SK-N-SH treated with all-trans-retinoic acid at 6 μM for 48 hours (cell line): ENCODE results near the gene HOXA4.

Experiments used
- GLIS3 ChIP-seq: fragments of 250-450 bp; sonication (Bioruptor Pico); IDR thresholded peaks from 2 replicates; pipeline ENCODE4 v1.5.0; 2020; ENCODE audit warnings: mild to moderate bottlenecking, moderate library complexity
- RARB ChIP-seq: fragments of 250-450 bp; sonication (Bioruptor Pico); IDR thresholded peaks from 2 replicates; pipeline ENCODE4 v1.8.0; 2021; ENCODE audit warnings: mild to moderate bottlenecking, moderate library complexity
- TCF4 ChIP-seq: fragments of 250-450 bp; sonication (Bioruptor Pico); IDR thresholded peaks from 2 replicates; pipeline ENCODE4 v1.8.0; 2021; ENCODE audit warnings: mild to moderate bottlenecking, moderate library complexity, borderline replicate concordance
- ZFP3 ChIP-seq: fragments of 250-450 bp; sonication (Bioruptor Pico); IDR thresholded peaks from 2 replicates; pipeline ENCODE4 v1.5.0; 2020; ENCODE audit warnings: mild to moderate bottlenecking, moderate library complexity
- TF ChIP-seq, protein P1 (sequence below): fragments of 250-450 bp; sonication (Bioruptor Pico); IDR thresholded peaks from 2 replicates; pipeline ENCODE4 v1.8.0; 2020; ENCODE audit warnings: mild to moderate bottlenecking, moderate library complexity, borderline replicate concordance

DNA sequence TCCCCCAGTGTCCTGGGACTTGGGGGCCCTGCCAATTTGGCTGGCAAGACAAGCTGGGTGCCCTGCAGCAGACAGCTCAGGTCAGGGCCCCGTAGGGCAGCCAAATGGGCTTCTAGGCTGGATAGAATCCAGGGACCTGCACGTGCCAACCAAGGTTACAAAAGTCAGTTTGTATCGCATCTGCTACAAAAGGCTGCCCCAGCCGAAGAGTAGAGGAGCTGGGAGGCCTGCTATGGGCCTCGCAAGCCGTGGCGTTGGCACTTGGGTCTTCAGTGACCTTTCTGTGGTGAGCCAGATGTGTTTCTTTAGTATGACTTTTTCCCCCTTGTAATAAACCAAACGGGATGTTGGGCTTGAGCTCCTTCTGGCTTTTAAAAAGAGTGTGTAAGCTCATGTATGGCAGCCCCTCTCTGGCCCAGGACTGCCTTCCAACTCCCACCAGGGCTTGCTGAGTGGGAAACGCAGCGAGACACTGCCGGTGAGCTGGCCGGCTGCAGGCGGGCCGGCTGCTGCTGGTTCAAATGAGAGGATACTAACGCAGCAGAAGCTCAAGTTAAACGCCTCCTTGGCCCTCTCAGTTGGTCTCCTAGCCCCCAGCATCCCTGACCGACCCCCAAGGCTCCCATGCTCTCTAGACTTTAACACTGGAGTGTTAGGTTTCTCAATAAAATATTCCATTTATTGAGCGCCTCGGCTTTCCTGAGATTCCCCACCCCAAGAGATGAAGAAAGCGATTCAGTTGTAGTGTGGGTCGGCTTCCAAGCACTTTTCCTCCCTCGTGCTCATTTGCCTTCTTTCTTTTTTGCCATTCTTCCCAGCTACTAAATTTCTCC is 46.6 kb upstream of the HOXA4 start:
- no peak for TF ChIP-seq RARB
- TF ChIP-seq GLIS3 (CRISPR knock-in tag) = no peak
- TF ChIP-seq, protein P1, sequence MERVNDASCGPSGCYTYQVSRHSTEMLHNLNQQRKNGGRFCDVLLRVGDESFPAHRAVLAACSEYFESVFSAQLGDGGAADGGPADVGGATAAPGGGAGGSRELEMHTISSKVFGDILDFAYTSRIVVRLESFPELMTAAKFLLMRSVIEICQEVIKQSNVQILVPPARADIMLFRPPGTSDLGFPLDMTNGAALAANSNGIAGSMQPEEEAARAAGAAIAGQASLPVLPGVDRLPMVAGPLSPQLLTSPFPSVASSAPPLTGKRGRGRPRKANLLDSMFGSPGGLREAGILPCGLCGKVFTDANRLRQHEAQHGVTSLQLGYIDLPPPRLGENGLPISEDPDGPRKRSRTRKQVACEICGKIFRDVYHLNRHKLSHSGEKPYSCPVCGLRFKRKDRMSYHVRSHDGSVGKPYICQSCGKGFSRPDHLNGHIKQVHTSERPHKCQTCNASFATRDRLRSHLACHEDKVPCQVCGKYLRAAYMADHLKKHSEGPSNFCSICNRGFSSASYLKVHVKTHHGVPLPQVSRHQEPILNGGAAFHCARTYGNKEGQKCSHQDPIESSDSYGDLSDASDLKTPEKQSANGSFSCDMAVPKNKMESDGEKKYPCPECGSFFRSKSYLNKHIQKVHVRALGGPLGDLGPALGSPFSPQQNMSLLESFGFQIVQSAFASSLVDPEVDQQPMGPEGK (CRISPR knock-in tag) = no peak
- TF ChIP-seq TCF4 (CRISPR knock-in tag) = no peak
- TF ChIP-seq ZFP3 (CRISPR knock-in tag) = no peak
